Aorta (tissue), 5 donors: ENCODE measurements around the gene UBAP1L. TPM values are rescaled to one million over a fixed set of nuclear protein-coding genes. Genes with fewer than 3 reads are reported as not detected.

ENCODE experiments used
- ATAC-seq: fragments of 200-7000 bp; cut with Tn5 transposase; one replicate; pipeline ENCODE4 v1.9.1; 2022; ENCODE audit warnings: moderate library complexity; ENCODE audit not compliant: low FRiP score
- DNase-seq, 2 donors: peaks; one replicate each; pipeline ENCODE4 v3.0.0-alpha.2; 2020
- H3K27ac ChIP-seq, 2 donors: one replicate each; pipeline ENCODE4 v1.5.1; 2013; ENCODE audit warnings: low read length in 2 of 2, mild to moderate bottlenecking in 2 of 2, moderate library complexity in 2 of 2, control low read depth in 1 of 2, inconsistent platforms in 1 of 2, low read depth in 1 of 2
- H3K27me3 ChIP-seq, 2 donors: one replicate each; pipeline ENCODE4 v1.6.1; 2013; ENCODE audit warnings: control low read depth in 1 of 2, low read length in 1 of 2, mild to moderate bottlenecking in 1 of 2, moderate library complexity in 1 of 2; ENCODE audit not compliant: insufficient read depth in 2 of 2, control insufficient read depth in 1 of 2
- H3K36me3 ChIP-seq, 2 donors: one replicate each; pipeline ENCODE4 v1.6.1; 2013; ENCODE audit warnings: control low read depth in 1 of 2, low read length in 1 of 2, mild to moderate bottlenecking in 1 of 2; ENCODE audit not compliant: insufficient read depth in 2 of 2, control insufficient read depth in 1 of 2
- H3K4me1 ChIP-seq, 2 donors: one replicate each; pipeline ENCODE4 v1.6.1; 2013; ENCODE audit warnings: low read length in 2 of 2, control low read depth in 1 of 2, mild to moderate bottlenecking in 1 of 2, moderate library complexity in 1 of 2; ENCODE audit not compliant: insufficient read depth in 2 of 2, control insufficient read depth in 1 of 2
- H3K4me3 ChIP-seq, 2 donors: one replicate each; pipeline ENCODE4 v1.5.1; 2013; ENCODE audit warnings: low read length in 2 of 2, control low read depth in 1 of 2, mild to moderate bottlenecking in 1 of 2
- H3K9me3 ChIP-seq: one replicate; pipeline ENCODE4 v1.6.1; 2013; ENCODE audit warnings: mild to moderate bottlenecking, low read length; ENCODE audit not compliant: control insufficient read depth
- WGBS, 2 donors: extraction: QIAGEN DNeasy Blood & Tissue Kit; methylation state at CpG; one replicate each; pipeline ENCODE4 v1.1.7; 2013; 5-methylcytosine and 5-hydroxymethylcytosine counted together
- intact Hi-C, 2 donors: fragments of 100-400 bp; cut with DNase I; formaldehyde crosslinking; loops; one replicate each; pipeline versions ENCODE4 v1.14.2 to v1.15.0; 2022
- polyA plus RNA-seq, 2 donors: library from polyadenylated mRNA; stranded (reverse); fragments of 200-250 nt; gene quantifications; one replicate each; pipeline ENCODE4 v1.2.3, GENCODE V29; 2013
- total RNA-seq, 2 donors: library from RNA; stranded (reverse); fragmentation: NEBNext Ultra II Directional; extraction: Animal tissue kit (Norgen Biotek cat#: 25700); gene quantifications; one replicate each; pipeline ENCODE4 v1.2.1, GENCODE V29; 2021
- donor health status: healthy with polysubstance abuse.
- donor health status: Bipolar disorder and iron deficiency.
- donor health status: DM: no; HTN: no; CAD: no.
- donor health status: DM: no; HTN: no; CAD: no.
- donor health status: DM: yes; HTN: yes; CAD: no.

The UBAP1L gene
- total and polyA plus RNA-seq, 4 donors, result 0.88 to 10.3 (median 7.0) TPM

GRCh38 chr15:65089206-65089824 is 25.7 kb downstream of the UBAP1L start:
- no peaks in the 10 kb centered on the region for H3K9me3 ChIP-seq
- no peak for ATAC-seq
- H3K27ac ChIP-seq, result peak overlapping the region; percentile 63 to 87
- H3K27me3 ChIP-seq, result no peaks in the 10 kb centered on the region
- no peak overlapping the region for H3K4me3 ChIP-seq
- peak in 1 of 2 donors; percentile 75 for DNase-seq
- intact Hi-C loops, result loop anchor here in 1 of 2 donors (2.0 kb wide), 1 partner anchor 23 kb away; the partner anchor contains the start of gene RASL12
- WGBS, 2 donors, result 37 to 44% methylated on average over 5 of the region's 5 CpGs
- H3K36me3 ChIP-seq, result no peaks in the 10 kb centered on the region
- peaks cover 2 to 6% of the 10 kb centered on the region in 2 donors for H3K4me1 ChIP-seq

DNA sequence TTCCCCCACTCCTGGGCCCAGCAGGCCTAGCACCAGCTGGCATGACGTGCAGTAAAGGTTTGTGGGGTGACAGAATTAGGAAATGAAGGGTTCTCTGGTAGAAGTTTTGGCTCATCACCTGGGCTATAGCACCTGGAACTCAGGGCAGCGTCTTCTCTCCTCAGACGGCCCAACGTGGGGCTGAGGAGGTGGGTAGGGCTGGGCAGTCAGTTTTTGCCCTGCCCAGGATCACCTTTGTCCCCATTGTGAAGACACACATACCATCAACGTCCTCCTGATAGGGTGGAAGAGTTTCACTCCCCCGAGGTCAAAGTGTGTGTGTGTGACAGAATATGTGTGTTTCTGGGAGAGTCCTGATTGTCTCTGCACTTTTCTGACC is 26.4 kb downstream of the UBAP1L start:
- H3K27me3 ChIP-seq, result no peaks in the 10 kb centered on the region
- intact Hi-C loops, result loop anchor here in 1 of 2 donors (2.0 kb wide), 1 partner anchor 22 kb away; the partner anchor contains the start of gene RASL12
- no peak overlapping the region for H3K4me3 ChIP-seq
- H3K36me3 ChIP-seq, result no peaks in the 10 kb centered on the region
- no peaks in the 10 kb centered on the region for H3K9me3 ChIP-seq
- 10 to 21% methylated on average over 6 of the region's 6 CpGs for WGBS, 2 donors
- peak overlapping the region; percentile 63 to 87 for H3K27ac ChIP-seq
- no peak for ATAC-seq
- peaks cover 2 to 6% of the 10 kb centered on the region in 2 donors for H3K4me1 ChIP-seq
- no peak for DNase-seq

- Histone ChIP-seq H3K36me3 (no peaks in the 10 kb centered on the region), H3K4me1 (peaks cover 2 to 6% of the 10 kb centered on the region in 2 donors), H3K27me3 (no peaks in the 10 kb centered on the region), H3K4me3 (no peak overlapping the region), H3K9me3 (no peaks in the 10 kb centered on the region), H3K27ac (peak overlapping the region; percentile 92 to 98)
- peak; percentile 90 for ATAC-seq
- 5 to 7% methylated on average over 11 to 13 of the region's 13 CpGs for WGBS, 2 donors
- DNase-seq, result peak; percentile 95 to 97
- intact Hi-C loops, result loop anchor here in 1 of 2 donors (2.0 kb wide), 1 partner anchor 21 kb away; the partner anchor contains the start of gene RASL12
Measured at GRCh38 chr15:65087873-65088642, 26.9 kb downstream of the UBAP1L start.

- DNase-seq (no peak), ATAC-seq (no peak)
- intact Hi-C loops, result no loop called here
- no peaks in the 10 kb centered on the region for H3K27me3 ChIP-seq
- 21 to 29% methylated on average over 3 of the region's 3 CpGs for WGBS, 2 donors
- no peaks in the 10 kb centered on the region for H3K36me3 ChIP-seq
- H3K27ac ChIP-seq, result peak overlapping the region; percentile 92 to 98
- no peaks in the 10 kb centered on the region for H3K9me3 ChIP-seq
- H3K4me3 ChIP-seq, result no peak overlapping the region
- peaks cover 2 to 6% of the 10 kb centered on the region in 2 donors for H3K4me1 ChIP-seq
Measured at GRCh38 chr15:65087411-65087810, 27.6 kb downstream of the UBAP1L start.

GRCh38 chr15:65086680-65087111 is 28.3 kb downstream of the UBAP1L start:
- DNase-seq (peak; percentile 45 to 57), ATAC-seq (no peak)
- WGBS, 2 donors, result 47 to 51% methylated on average over 6 of the region's 6 CpGs
- no peaks in the 10 kb centered on the region for H3K9me3 ChIP-seq
- H3K4me3 ChIP-seq, result no peak overlapping the region
- peak overlapping the region; percentile 92 to 98 for H3K27ac ChIP-seq
- H3K4me1 ChIP-seq, result peaks cover 2 to 6% of the 10 kb centered on the region in 2 donors
- intact Hi-C loops, result no loop called here
- no peaks in the 10 kb centered on the region for H3K36me3 ChIP-seq
- H3K27me3 ChIP-seq, result no peaks in the 10 kb centered on the region

DNA sequence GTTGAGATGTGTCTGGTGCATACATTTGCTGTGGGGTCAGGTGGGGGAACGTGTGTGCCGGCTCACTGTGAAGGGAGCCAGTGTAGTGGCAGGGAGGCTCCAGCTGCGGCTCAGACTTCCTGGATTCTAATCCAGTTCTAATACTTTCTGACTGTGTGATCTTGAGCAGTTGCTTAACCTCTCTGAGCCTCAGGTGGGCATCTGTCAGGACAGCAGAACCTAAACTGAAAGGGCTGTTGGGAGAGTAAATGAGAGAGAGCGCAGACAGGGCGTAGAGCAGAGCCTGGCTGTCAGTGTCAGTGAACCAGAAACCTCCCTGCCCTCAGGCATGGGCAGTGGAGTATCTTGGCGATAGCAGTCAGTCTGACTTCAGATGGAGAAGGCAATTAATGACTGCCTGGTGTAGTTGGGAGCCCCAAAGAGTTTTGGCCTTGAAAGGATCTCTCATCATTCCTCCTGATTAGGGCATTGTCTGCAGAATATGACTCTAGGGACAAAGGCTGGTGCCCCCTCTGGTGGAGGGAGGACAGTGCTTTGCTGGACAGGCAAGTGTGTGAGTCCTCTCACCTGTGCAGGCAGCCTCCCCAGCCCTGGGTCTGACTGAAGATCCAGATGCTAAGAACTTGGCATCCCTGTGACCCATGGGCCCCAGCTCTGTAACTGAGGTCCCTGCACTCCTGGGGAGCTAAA is 28.9 kb downstream of the UBAP1L start:
- Histone ChIP-seq H3K27me3 (no peaks in the 10 kb centered on the region), H3K27ac (peak overlapping the region; percentile 92 to 98), H3K4me3 (no peak overlapping the region), H3K9me3 (no peaks in the 10 kb centered on the region), H3K36me3 (no peaks in the 10 kb centered on the region), H3K4me1 (peaks cover 2 to 6% of the 10 kb centered on the region in 2 donors)
- intact Hi-C loops, result loop anchor here in 1 of 2 donors (2.0 kb wide), 1 partner anchor 19 kb away; the partner anchor contains the start of gene RASL12
- DNase-seq, result no peak
- ATAC-seq, result no peak
- WGBS, 2 donors, result 63 to 66% methylated on average over 6 of the region's 6 CpGs

DNA sequence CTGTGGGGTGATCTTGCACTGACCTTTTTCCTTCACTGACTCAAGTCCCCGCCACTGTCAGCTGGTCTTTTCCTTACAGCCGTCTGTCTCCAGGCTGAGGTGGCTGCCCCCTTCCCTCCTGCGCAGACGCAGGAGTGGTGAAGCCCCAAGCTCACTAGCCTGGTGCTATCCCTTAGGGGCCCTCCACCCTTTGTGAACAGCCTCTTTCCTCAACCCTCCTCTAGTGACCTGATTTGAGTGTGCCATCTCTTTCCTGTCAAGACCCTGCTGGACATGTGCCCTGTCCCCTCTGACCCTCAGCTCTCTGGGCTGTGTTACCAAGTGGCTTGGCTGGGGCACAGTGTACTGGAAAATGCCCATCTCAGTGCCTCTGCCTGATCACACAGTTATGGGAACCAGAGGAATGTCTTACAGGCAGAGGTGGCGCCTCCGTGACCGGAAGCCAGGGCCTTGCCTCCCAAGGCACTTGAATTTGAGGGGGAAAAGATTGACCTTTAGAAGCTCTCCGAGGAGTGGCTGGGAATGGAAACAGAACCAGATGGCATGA is 29.7 kb downstream of the UBAP1L start:
- DNase-seq, result peak; percentile 73 to 76
- no peak for ATAC-seq
- Histone ChIP-seq H3K27ac (peak overlapping the region; percentile 92 to 98), H3K36me3 (no peaks in the 10 kb centered on the region), H3K4me1 (peaks cover 2 to 6% of the 10 kb centered on the region in 2 donors), H3K4me3 (no peak overlapping the region), H3K9me3 (no peaks in the 10 kb centered on the region), H3K27me3 (no peaks in the 10 kb centered on the region)
- 50 to 52% methylated on average over 8 of the region's 8 CpGs for WGBS, 2 donors
- intact Hi-C loops, result loop anchor here in 1 of 2 donors (2.0 kb wide), 1 partner anchor 18 kb away; the partner anchor contains the start of gene RASL12
